WTC11 (cell line): Measurements from ENCODE around the gene KCNJ16. TPM values are rescaled to one million over a fixed set of nuclear protein-coding genes. Genes with fewer than 3 reads are reported as not detected.

Source experiments
- ATAC-seq: fragments of 200-7000 bp; cut with Tn5 transposase; 2 replicates; pipeline ENCODE4 v1.10.0; 2021; ENCODE audit warnings: mild to moderate bottlenecking, moderate library complexity
- CTCF ChIA-PET: fragments of 300-600 bp; sonication (Branson Sonifier 250); formaldehyde crosslinking; loops from one replicate; lab custom pipeline; 2021; ENCODE audit warnings: antibody characterized with exemption; lab: Charles Lee
- POLR2A ChIA-PET: fragments of 350-600 bp; sonication (Branson Sonifier 250); formaldehyde crosslinking; loops from one replicate; lab custom pipeline; 2021; ENCODE audit warnings: antibody characterized with exemption; lab: Charles Lee
- DNase-seq: peaks from one replicate; pipeline ENCODE4 v3.0.0; 2021; ENCODE audit warnings: low spot score
- H3K27ac Mint-ChIP-seq: 2 replicates; pipeline ENCODE4 v1.8.0; 2021; ENCODE audit warnings: mixed read lengths
- H3K27me3 Mint-ChIP-seq: 2 replicates; pipeline ENCODE4 v1.8.0; 2021; ENCODE audit warnings: low read depth, mild to moderate bottlenecking, moderate library complexity, mixed read lengths
- H3K36me3 Mint-ChIP-seq: 2 replicates; pipeline ENCODE4 v1.8.0; 2021; ENCODE audit warnings: mixed read lengths
- H3K4me1 Mint-ChIP-seq: 2 replicates; pipeline ENCODE4 v1.8.0; 2022; ENCODE audit warnings: mixed read lengths
- H3K4me3 Mint-ChIP-seq: 2 replicates; pipeline ENCODE4 v1.8.0; 2021; ENCODE audit warnings: mild to moderate bottlenecking, moderate library complexity, mixed read lengths
- H3K9me3 Mint-ChIP-seq: 2 replicates; pipeline ENCODE4 v1.8.0; 2021; ENCODE audit warnings: mixed read lengths
- AFF4 ChIP-seq: sonication (generic); formaldehyde crosslinking; IDR thresholded peaks from 2 replicates; pipeline ENCODE4 v1.8.1; 2023; ENCODE audit warnings: mild to moderate bottlenecking, missing genetic modification reagents, borderline replicate concordance
- CREB1 ChIP-seq: sonication (generic); formaldehyde crosslinking; IDR thresholded peaks from 2 replicates; pipeline ENCODE4 v1.8.0; 2023; ENCODE audit warnings: mild to moderate bottlenecking, missing genetic modification reagents
- E2F1 ChIP-seq: sonication (generic); formaldehyde crosslinking; IDR thresholded peaks from 2 replicates; pipeline ENCODE4 v1.8.0; 2022; ENCODE audit warnings: mild to moderate bottlenecking, missing genetic modification reagents
- EMX1 ChIP-seq: fragments of 250-450 bp; sonication (Bioruptor Pico); IDR thresholded peaks from 2 replicates; pipeline ENCODE4 v1.8.0; 2021; ENCODE audit warnings: mild to moderate bottlenecking
- GABPB1 ChIP-seq: sonication (generic); formaldehyde crosslinking; IDR thresholded peaks from 2 replicates; pipeline ENCODE4 v1.8.1; 2023; ENCODE audit warnings: mild to moderate bottlenecking, missing genetic modification reagents
- GRHL2 ChIP-seq: fragments of 250-450 bp; sonication (Bioruptor Pico); IDR thresholded peaks from 2 replicates; pipeline ENCODE4 v1.8.0; 2022; ENCODE audit warnings: mild to moderate bottlenecking, moderate library complexity; ENCODE audit not compliant: insufficient replicate concordance, severe bottlenecking
- GTF2I ChIP-seq: fragments of 250-450 bp; sonication (Bioruptor Pico); conservative IDR thresholded peaks from 2 replicates; pipeline ENCODE4 v1.4.0; 2021; ENCODE audit warnings: mild to moderate bottlenecking
- HMGA2 ChIP-seq: fragments of 250-450 bp; sonication (Bioruptor Pico); IDR thresholded peaks from 2 replicates; pipeline ENCODE4 v1.4.0; 2021; ENCODE audit warnings: mild to moderate bottlenecking, moderate library complexity
- HMGXB4 ChIP-seq: sonication (generic); formaldehyde crosslinking; IDR thresholded peaks from 2 replicates; pipeline ENCODE4 v1.8.1; 2023; ENCODE audit warnings: mild to moderate bottlenecking, moderate library complexity, missing genetic modification reagents
- KAT7 ChIP-seq: sonication (generic); formaldehyde crosslinking; IDR thresholded peaks from 2 replicates; pipeline ENCODE4 v1.8.1; 2023; ENCODE audit warnings: missing genetic modification reagents, mild to moderate bottlenecking, borderline replicate concordance
- MAX ChIP-seq: sonication (generic); formaldehyde crosslinking; IDR thresholded peaks from 2 replicates; pipeline ENCODE4 v1.8.0; 2022; ENCODE audit warnings: mild to moderate bottlenecking, missing genetic modification reagents
- MYBL2 ChIP-seq: sonication (generic); formaldehyde crosslinking; IDR thresholded peaks from 2 replicates; pipeline ENCODE4 v1.8.1; 2023; ENCODE audit warnings: mild to moderate bottlenecking, moderate library complexity, missing genetic modification reagents
- NFATC4 ChIP-seq: fragments of 250-450 bp; sonication (Bioruptor Pico); IDR thresholded peaks from 2 replicates; pipeline ENCODE4 v1.9.0; 2021; ENCODE audit warnings: mild to moderate bottlenecking
- NFE2L1 ChIP-seq: sonication (generic); formaldehyde crosslinking; IDR thresholded peaks from 2 replicates; pipeline ENCODE4 v1.8.1; 2023; ENCODE audit warnings: missing genetic modification reagents
- PREB ChIP-seq: sonication (generic); formaldehyde crosslinking; IDR thresholded peaks from 2 replicates; pipeline ENCODE4 v1.8.1; 2022; ENCODE audit warnings: mild to moderate bottlenecking, missing genetic modification reagents, moderate library complexity, borderline replicate concordance
- RELA ChIP-seq: sonication (generic); formaldehyde crosslinking; IDR thresholded peaks from 2 replicates; pipeline ENCODE4 v1.8.1; 2022; ENCODE audit warnings: missing genetic modification reagents, mild to moderate bottlenecking, borderline replicate concordance
- SMAD3 ChIP-seq: sonication (generic); formaldehyde crosslinking; IDR thresholded peaks from 2 replicates; pipeline ENCODE4 v1.8.0; 2022; ENCODE audit warnings: missing genetic modification reagents, mild to moderate bottlenecking, borderline replicate concordance
- SOX15 ChIP-seq: fragments of 250-450 bp; sonication (Bioruptor Pico); IDR thresholded peaks from 2 replicates; pipeline ENCODE4 v1.9.0; 2021; ENCODE audit warnings: mild to moderate bottlenecking
- STAT6 ChIP-seq: sonication (generic); formaldehyde crosslinking; conservative IDR thresholded peaks from 2 replicates; pipeline ENCODE4 v1.8.1; 2023; ENCODE audit warnings: mild to moderate bottlenecking, low read depth, missing genetic modification reagents, moderate library complexity
- ZNF219 ChIP-seq: sonication (generic); formaldehyde crosslinking; IDR thresholded peaks from 2 replicates; pipeline ENCODE4 v1.8.0; 2023; ENCODE audit warnings: missing genetic modification reagents, mild to moderate bottlenecking, borderline replicate concordance
- total RNA-seq: library from RNA; stranded (reverse); gene quantifications from 3 replicates; pipeline ENCODE4 v1.2.3, GENCODE V29; 2021

KCNJ16 gene
- total RNA-seq, 1 experiment from 2014 or later, result not detected

GRCh38 chr17:70181376-70181775, 106.4 kb downstream of the KCNJ16 start:
- Mint-ChIP-seq H3K27ac (no peak overlapping the region), H3K9me3 (no peaks in the 10 kb centered on the region), H3K4me1 (peaks cover 10% of the 10 kb centered on the region), H3K27me3 (no peaks in the 10 kb centered on the region), H3K36me3 (no peaks in the 10 kb centered on the region), H3K4me3 (no peak overlapping the region)
- TF ChIP-seq MYBL2 (CRISPR knock-in tag), result no peak
- TF ChIP-seq ZNF219 (CRISPR knock-in tag), result no peak
- no peak for TF ChIP-seq KAT7 (CRISPR knock-in tag)
- TF ChIP-seq NFATC4 (CRISPR knock-in tag), result no peak
- no peak for TF ChIP-seq AFF4 (CRISPR knock-in tag)
- no peak for TF ChIP-seq SMAD3 (CRISPR knock-in tag)
- ChIA-PET POLR2A (no interaction called here), CTCF (no interaction called here)
- ATAC-seq, result no peak
- no peak for DNase-seq

- ATAC-seq, result no peak
- H3K27ac Mint-ChIP-seq, result no peak overlapping the region
- H3K9me3 Mint-ChIP-seq, result no peaks in the 10 kb centered on the region
- TF ChIP-seq SOX15, result no peak
- no peak for TF ChIP-seq GABPB1 (CRISPR knock-in tag)
- no peak for TF ChIP-seq MAX
- no peak for TF ChIP-seq HMGXB4 (CRISPR knock-in tag)
- TF ChIP-seq RELA, result no peak
- no peak for TF ChIP-seq E2F1 (CRISPR knock-in tag)
- no peak for TF ChIP-seq GTF2I (CRISPR knock-in tag)
- no peak for TF ChIP-seq GRHL2 (CRISPR knock-in tag)
- TF ChIP-seq PREB (CRISPR knock-in tag), result no peak
- TF ChIP-seq NFE2L1 (CRISPR knock-in tag), result no peak
- no peak for TF ChIP-seq EMX1
- TF ChIP-seq CREB1, result no peak
- no peak for TF ChIP-seq HMGA2 (CRISPR knock-in tag)
- no peak for TF ChIP-seq STAT6
- TF ChIP-seq, all 79 proteins: peak for 0
- Mint-ChIP-seq H3K4me3 (no peak overlapping the region), H3K27me3 (no peaks in the 10 kb centered on the region), H3K36me3 (no peaks in the 10 kb centered on the region), H3K4me1 (peaks cover 10% of the 10 kb centered on the region)
- no peak for DNase-seq
- ChIA-PET CTCF (no interaction called here), POLR2A (no interaction called here)
Observed at GRCh38 chr17:70181866-70182265, 106.8 kb downstream of the KCNJ16 start.
